MCF 10A (cell line): ENCODE results near the gene PLAC9. TPM values are rescaled to one million over a fixed set of nuclear protein-coding genes. Genes with fewer than 3 reads are reported as not detected.
"Not testable (repeated sequence)": the region's sequence is repeated elsewhere in the genome, so short reads cannot be mapped to it uniquely, and the experiment has no call there.

Source experiments
- BruUV-seq: library from RNA; stranded (reverse); fragments of 400-500 nt; replicated peaks from 2 replicates; lab custom pipeline; 2021; lab: Mats Ljungman, UMichigan
- CTCF ChIA-PET: fragments of 300-600 bp; sonication (Branson Sonifier 250); formaldehyde crosslinking; extraction: SDS; loops from one replicate; lab custom pipeline; 2021; ENCODE audit warnings: antibody characterized with exemption, inconsistent platforms; lab: Yijun Ruan, JAX
- POLR2A ChIA-PET: fragments of 300-600, 350-650 bp; sonication (Branson Sonifier 250); formaldehyde crosslinking; extraction: SDS; loops from one replicate; lab custom pipeline; 2020; ENCODE audit warnings: antibody characterized with exemption, inconsistent platforms; lab: Yijun Ruan, JAX
- DNase-seq: peaks from one replicate; pipeline ENCODE4 v3.0.0-alpha.2; 2018; ENCODE audit not compliant: unreplicated experiment
- H3K27ac Mint-ChIP-seq: one replicate; pipeline ENCODE4 v1.8.0; 2022; ENCODE audit warnings: mild to moderate bottlenecking, low read depth, mixed read lengths; ENCODE audit not compliant: unreplicated experiment
- H3K27me3 Mint-ChIP-seq: one replicate; pipeline ENCODE4 v1.8.0; 2022; ENCODE audit warnings: mixed read lengths; ENCODE audit not compliant: insufficient read depth, unreplicated experiment
- H3K36me3 Mint-ChIP-seq: one replicate; pipeline ENCODE4 v1.8.0; 2022; ENCODE audit warnings: mild to moderate bottlenecking, moderate library complexity, mixed read lengths; ENCODE audit not compliant: insufficient read depth, unreplicated experiment
- H3K4me1 Mint-ChIP-seq: one replicate; pipeline ENCODE4 v1.8.0; 2022; ENCODE audit warnings: mixed read lengths; ENCODE audit not compliant: insufficient read depth, unreplicated experiment
- H3K4me3 Mint-ChIP-seq: one replicate; pipeline ENCODE4 v1.8.0; 2022; ENCODE audit warnings: mild to moderate bottlenecking, moderate library complexity, mixed read lengths; ENCODE audit not compliant: unreplicated experiment
- H3K9me3 Mint-ChIP-seq: one replicate; pipeline ENCODE4 v1.8.0; 2022; ENCODE audit warnings: mixed read lengths; ENCODE audit not compliant: unreplicated experiment
- CTCF ChIP-seq: fragments of 200-600 bp; IDR thresholded peaks from one replicate; pipeline ENCODE4 v1.8.0; 2022; ENCODE audit warnings: antibody characterized with exemption, mild to moderate bottlenecking; ENCODE audit not compliant: unreplicated experiment
- intact Hi-C: fragments of 100-400 bp; cut with micrococcal nuclease; formaldehyde crosslinking; loops from 2 replicates; pipeline ENCODE4 v1.14.1; 2022
- total RNA-seq: library from RNA; stranded (reverse); gene quantifications from 2 replicates; pipeline ENCODE4 v1.2.3, GENCODE V29; 2022

PLAC9 gene
- total RNA-seq, 1 experiment from 2014 or later: 0.93 TPM

GRCh38 chr10:80122746-80123145, 9.8 kb upstream of the PLAC9 start:
- intact Hi-C loops: no loop called here
- no peak for TF ChIP-seq CTCF
- Mint-ChIP-seq H3K4me3 (no peak overlapping the region), H3K4me1 (peaks cover 5% of the 10 kb centered on the region), H3K27ac (no peak overlapping the region), H3K9me3 (no peaks in the 10 kb centered on the region), H3K36me3 (no peaks in the 10 kb centered on the region), H3K27me3 (peaks cover 17% of the 10 kb centered on the region)
- no TSS peak for BruUV-seq
- ChIA-PET CTCF (interaction anchor here (0.5 to 1.2 kb wide), 7 partner anchors 11 to 380 kb away, joined by 3 to 5 read pairs (median 4); no protein-coding TSS in a partner anchor), POLR2A (interaction anchor here (1.1 kb wide), 1 partner anchor 173 kb away, joined by 3 read pairs; no protein-coding TSS in a partner anchor)
- peak; percentile 32 for DNase-seq

- TF ChIP-seq CTCF: no peak
- Mint-ChIP-seq H3K9me3 (no peaks in the 10 kb centered on the region), H3K27me3 (no peaks in the 10 kb centered on the region), H3K4me1 (peaks cover 5% of the 10 kb centered on the region), H3K36me3 (no peaks in the 10 kb centered on the region), H3K4me3 (no peak overlapping the region), H3K27ac (peak overlapping the region; percentile 24)
- ChIA-PET CTCF (no interaction called here), POLR2A (no interaction called here)
- DNase-seq: no peak
- intact Hi-C loops: no loop called here
- no TSS peak for BruUV-seq
Measured at GRCh38 chr10:80126876-80127275, 5.7 kb upstream of the PLAC9 start.

GRCh38 chr10:80131499-80131901, 1.0 kb upstream of the PLAC9 start:
- peaks cover 15% of the 10 kb centered on the region for H3K4me1 Mint-ChIP-seq
- DNase-seq: no peak
- H3K27me3 Mint-ChIP-seq: peaks cover 14% of the 10 kb centered on the region
- H3K9me3 Mint-ChIP-seq: no peaks in the 10 kb centered on the region
- no peaks in the 10 kb centered on the region for H3K36me3 Mint-ChIP-seq
- H3K4me3 Mint-ChIP-seq: no peak overlapping the region
- no peak overlapping the region for H3K27ac Mint-ChIP-seq
- ChIA-PET CTCF (interaction anchor here (0.6 to 2.8 kb wide), 5 partner anchors 12 to 758 kb away, joined by 3 to 12 read pairs (median 4); no protein-coding TSS in a partner anchor), POLR2A (interaction anchor here (1.0 kb wide), 1 partner anchor 72 kb away, joined by 3 read pairs; no protein-coding TSS in a partner anchor)
- intact Hi-C loops: no loop called here
- no TSS peak for BruUV-seq
- TF ChIP-seq CTCF: no peak

GRCh38 chr10:80133206-80133605, 676 bp downstream of the PLAC9 start:
- H3K4me1 Mint-ChIP-seq: peaks cover 11% of the 10 kb centered on the region
- H3K36me3 Mint-ChIP-seq: no peaks in the 10 kb centered on the region
- ChIA-PET CTCF (interaction anchor here (0.6 to 1.3 kb wide), 4 partner anchors 10 to 128 kb away, joined by 3 to 5 read pairs (median 4); no protein-coding TSS in a partner anchor), POLR2A (interaction anchor here (0.9 kb wide), 1 partner anchor 10 kb away, joined by 3 read pairs; no protein-coding TSS in a partner anchor)
- H3K9me3 Mint-ChIP-seq: no peaks in the 10 kb centered on the region
- peaks cover 14% of the 10 kb centered on the region for H3K27me3 Mint-ChIP-seq
- peak overlapping the region; percentile 17 for H3K4me3 Mint-ChIP-seq
- no TSS peak for BruUV-seq
- intact Hi-C loops: loop anchor here (1.0 kb wide), 1 partner anchor 71 kb away; no protein-coding TSS in a partner anchor
- DNase-seq: no peak
- no peak for TF ChIP-seq CTCF
- no peak overlapping the region for H3K27ac Mint-ChIP-seq

- POLR2A ChIA-PET: interaction anchor here (0.9 kb wide), 1 partner anchor 10 kb away, joined by 3 read pairs; no protein-coding TSS in a partner anchor
- intact Hi-C loops: loop anchor here (1.0 kb wide), 1 partner anchor 71 kb away; no protein-coding TSS in a partner anchor
Measured at GRCh38 chr10:80133687-80134086, 1.2 kb downstream of the PLAC9 start.

More at GRCh38 chr10:80133687-80134086, 1.2 kb downstream of the PLAC9 start:
- H3K27me3 Mint-ChIP-seq: peaks cover 14% of the 10 kb centered on the region
- not testable (repeated sequence) for H3K9me3 Mint-ChIP-seq, BruUV-seq, DNase-seq, H3K36me3 Mint-ChIP-seq, H3K4me3 Mint-ChIP-seq, H3K27ac Mint-ChIP-seq
- H3K4me1 Mint-ChIP-seq: peaks cover 11% of the 10 kb centered on the region
- CTCF ChIA-PET: interaction anchor here (0.6 to 1.3 kb wide), 4 partner anchors 10 to 127 kb away, joined by 3 to 5 read pairs (median 4); no protein-coding TSS in a partner anchor
